NCI-H748 (cell line): ENCODE results near the gene DYNLT5.
A peak's percentile ranks its signal among the peaks of the same experiment; 100 is the strongest.

ENCODE experiments used
- DNase-seq: peaks from one replicate; lab custom pipeline; 2025; ENCODE audit not compliant: unreplicated experiment; lab: John Stamatoyannopoulos, UW

Gene DYNLT5

GRCh38 chr1:66747501-66747900 lies 4.8 kb upstream of the DYNLT5 start:
- no peak for DNase-seq

DNA sequence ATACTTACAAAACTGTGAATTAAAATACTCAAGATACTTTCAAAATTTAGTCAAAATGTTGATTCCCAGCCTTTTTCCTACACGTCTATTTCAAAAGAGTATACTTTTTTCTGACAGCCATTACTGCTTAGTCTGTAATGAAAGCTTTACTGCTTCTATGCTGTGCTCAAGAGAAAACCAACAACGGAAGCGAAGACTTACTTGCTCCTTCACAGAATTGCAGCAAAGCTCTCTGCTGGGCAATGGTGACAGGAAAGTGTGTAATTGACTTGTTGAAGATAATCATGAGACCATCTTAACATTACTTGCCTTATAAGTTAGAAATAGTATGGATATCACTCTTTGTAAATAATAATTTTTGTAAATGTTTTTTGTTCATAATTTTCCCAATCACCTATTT lies 1.7 kb upstream of the DYNLT5 start:
- no peak for DNase-seq

GRCh38 chr1:66751160-66751559 lies 1.1 kb upstream of the DYNLT5 start:
- DNase-seq = no peak

DNA sequence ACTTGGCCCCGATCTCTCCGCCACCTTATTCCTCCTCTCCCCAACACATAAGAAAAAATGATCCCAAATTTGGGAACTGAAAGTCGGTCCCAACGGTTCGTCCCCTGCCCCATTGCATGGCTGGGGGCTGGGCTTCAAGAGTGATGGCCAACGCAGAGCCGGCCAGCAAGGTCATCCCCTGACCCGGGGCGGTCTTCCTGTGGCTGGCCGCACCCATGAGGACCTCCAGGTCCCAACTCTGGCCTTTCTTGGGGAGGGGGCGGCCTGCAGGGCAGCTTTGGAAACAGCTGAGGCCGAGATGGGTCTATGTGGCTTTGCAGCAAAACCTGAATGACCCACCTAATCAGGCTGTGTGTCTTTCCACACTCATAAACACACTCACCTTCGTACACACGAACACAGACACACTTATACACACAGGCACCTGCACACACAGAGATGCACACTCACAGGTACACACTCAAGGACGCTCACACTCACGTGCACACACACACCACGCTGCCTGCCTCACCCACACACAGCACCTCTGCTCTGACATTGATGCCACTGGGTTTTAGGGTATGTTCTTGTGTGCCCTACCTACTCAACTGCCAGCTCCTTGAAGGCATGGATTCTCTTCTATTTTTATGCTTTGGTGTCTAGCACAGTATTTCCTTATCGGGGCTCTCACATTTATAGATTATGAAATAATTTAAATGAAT lies 562 bp downstream of the DYNLT5 start:
- DNase-seq = no peak

GRCh38 chr1:66757722-66758240 lies 5.5 kb downstream of the DYNLT5 start:
- DNase-seq = no peak

GRCh38 chr1:66758241-66758755 lies 6.0 kb downstream of the DYNLT5 start:
- DNase-seq = peak; percentile 56

- DNase-seq = no peak
Measured at GRCh38 chr1:66760506-66760905, 8.2 kb downstream of the DYNLT5 start.

- DNase-seq = no peak
Measured at GRCh38 chr1:66761221-66761620, 9.0 kb downstream of the DYNLT5 start.

- DNase-seq = peak; percentile 64
Measured at GRCh38 chr1:66764994-66765578, 12.8 kb downstream of the DYNLT5 start.

- no peak for DNase-seq
Measured at GRCh38 chr1:66767626-66768025, 15.4 kb downstream of the DYNLT5 start.

- peak; percentile 18 for DNase-seq
Measured at GRCh38 chr1:66768965-66769364, 16.7 kb downstream of the DYNLT5 start.

GRCh38 chr1:66769512-66770229 lies 17.4 kb downstream of the DYNLT5 start:
- no peak for DNase-seq

DNA sequence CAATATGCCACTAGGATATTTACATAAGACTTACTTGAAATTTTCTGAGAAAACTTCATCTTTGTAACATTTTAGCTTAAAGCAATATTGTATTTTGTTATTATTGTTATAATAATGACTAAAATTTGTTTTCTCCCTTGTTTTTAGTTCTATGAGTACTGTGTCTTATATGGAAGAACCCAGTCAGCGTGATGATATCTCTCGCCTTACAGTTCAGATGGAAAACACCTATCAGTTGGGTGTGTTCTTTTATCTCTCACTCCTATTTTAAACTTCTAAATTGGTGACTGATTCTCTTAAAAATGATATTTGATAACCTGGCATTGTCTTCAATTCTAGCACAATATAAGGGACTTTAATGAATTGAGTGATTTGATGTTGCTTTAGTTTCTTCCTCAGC lies 18.0 kb downstream of the DYNLT5 start:
- no peak for DNase-seq

DNA sequence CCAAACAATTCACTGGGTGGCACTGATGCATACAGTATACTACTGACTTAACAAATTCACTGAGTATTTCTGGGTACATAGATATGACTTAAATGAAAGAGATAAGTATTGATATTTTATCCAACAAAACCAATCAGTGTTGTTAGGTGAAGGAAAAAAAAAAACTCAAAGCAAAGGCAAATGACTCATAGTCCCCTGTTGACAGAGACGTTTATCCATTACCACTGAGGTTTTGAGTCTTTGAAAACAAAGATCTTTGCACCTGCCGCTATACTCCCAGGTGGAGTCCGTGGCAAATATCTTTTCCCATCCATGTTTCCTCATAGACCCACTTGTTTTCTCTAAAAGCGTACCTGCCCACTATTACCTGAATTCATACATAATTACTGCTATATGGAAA lies 18.4 kb downstream of the DYNLT5 start:
- DNase-seq = peak; percentile 46

DNA sequence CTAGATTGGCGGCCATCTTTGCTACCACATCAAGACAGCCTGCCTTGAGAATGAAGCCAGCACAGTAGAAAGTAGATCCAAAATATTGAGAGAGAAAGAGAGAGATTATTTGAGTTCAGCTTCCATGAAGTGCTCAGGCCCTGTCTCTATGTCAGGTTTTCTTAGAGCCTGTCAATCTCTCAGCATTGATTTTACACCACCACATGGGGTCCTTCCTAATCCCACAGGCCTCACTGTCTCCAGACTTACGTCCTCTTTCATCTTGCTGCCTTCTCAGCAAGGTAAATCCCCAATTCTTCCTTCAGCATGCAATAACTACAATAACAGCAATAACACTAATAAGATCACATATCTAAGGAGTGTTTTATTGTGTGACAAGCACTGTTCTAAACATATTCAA lies 21.0 kb downstream of the DYNLT5 start:
- DNase-seq = no peak

- no peak for DNase-seq
Measured at GRCh38 chr1:66774438-66774837, 22.2 kb downstream of the DYNLT5 start.

GRCh38 chr1:66775646-66776045 lies 23.4 kb downstream of the DYNLT5 start:
- DNase-seq = no peak

DNA sequence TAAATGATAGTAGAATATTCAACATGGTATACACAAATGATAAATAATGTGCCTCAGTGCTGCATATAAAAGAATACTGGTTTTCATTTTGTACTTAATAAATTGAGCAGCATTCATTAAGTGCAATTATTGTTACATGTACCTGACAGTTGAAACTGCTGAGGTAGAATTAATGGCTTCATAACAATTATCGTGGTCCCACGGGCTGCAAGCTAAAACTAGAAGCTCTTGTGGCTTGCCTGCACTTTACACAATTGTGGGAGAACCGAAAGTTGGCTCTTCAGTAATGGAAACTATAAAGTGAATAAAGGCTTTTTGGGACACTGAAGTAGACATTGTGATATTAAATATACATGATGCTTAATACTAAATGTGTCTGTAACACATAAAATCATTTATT lies 25.6 kb downstream of the DYNLT5 start:
- peak; percentile 86 for DNase-seq

DNA sequence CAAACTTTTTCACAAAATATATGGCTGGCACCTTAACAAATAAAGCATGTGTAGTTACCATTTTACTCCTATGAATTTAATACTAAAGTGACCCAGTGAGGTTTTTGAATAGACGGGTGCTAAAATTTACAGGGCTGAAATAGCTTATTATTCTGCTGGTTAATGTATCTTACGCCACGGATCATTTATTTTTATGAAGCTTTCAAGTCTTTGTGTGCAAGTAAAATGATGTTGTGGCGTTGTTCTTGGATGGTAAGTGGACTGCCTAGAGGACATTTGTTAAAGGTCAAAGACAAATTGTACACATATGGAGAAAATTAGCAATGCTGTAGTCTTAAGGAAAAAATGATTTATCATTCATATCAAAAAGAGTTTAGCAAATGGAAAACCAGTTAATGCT lies 26.0 kb downstream of the DYNLT5 start:
- DNase-seq = peak; percentile 89

- no peak for DNase-seq
Measured at GRCh38 chr1:66778969-66779368, 26.7 kb downstream of the DYNLT5 start.

- no peak for DNase-seq
Measured at GRCh38 chr1:66779475-66780078, 27.3 kb downstream of the DYNLT5 start.
